Measurements from ENCODE around the gene TRIM29. TPM values are rescaled to one million over a fixed set of nuclear protein-coding genes. Genes with fewer than 3 reads are reported as not detected.

TRIM29 gene
- total and polyA plus RNA-seq, 2 of the 13 experiments (the other 11 are each of a cell fraction or from before 2014, with no cell fraction given), result 0.86 TPM

- TF ChIP-seq PREB (CRISPR knock-in tag; IDR thresholded peaks at IDR 0.05), result no peak
- peak; percentile 52; the same call in 1 of the 2 replicates for TF ChIP-seq ZSCAN25 (CRISPR knock-in tag; IDR thresholded peaks at IDR 0.05)
- 0 out of 2 replicates have a peak, but pooled peaks have one; percentile 38 for TF ChIP-seq ZNF772 (CRISPR knock-in tag; IDR thresholded peaks at IDR 0.05)
- no peak for TF ChIP-seq MLX (CRISPR knock-in tag; IDR thresholded peaks at IDR 0.05)
- peak in 1 of 2 experiments; percentile 59; a peak in 1 of 4 replicates for TF ChIP-seq KLF16 (CRISPR knock-in tag; IDR thresholded peaks at IDR 0.05)
- peak; percentile 48; the same call in 1 of the 2 replicates for TF ChIP-seq GABPB1 (CRISPR knock-in tag; IDR thresholded peaks at IDR 0.05)
- TF ChIP-seq HINFP (CRISPR knock-in tag; IDR thresholded peaks at IDR 0.05; ENCODE audit: low read depth), result peak; percentile 56; the same call in 1 of the 2 replicates
- peak; percentile 76 for TF ChIP-seq ZNF710 (CRISPR knock-in tag; IDR thresholded peaks at IDR 0.05; ENCODE audit: borderline replicate concordance)
- no peak for TF ChIP-seq ZNF646 (CRISPR knock-in tag; IDR thresholded peaks at IDR 0.05)
- TF ChIP-seq ZXDC (CRISPR knock-in tag; IDR thresholded peaks at IDR 0.05), result no peak
- peak; percentile 66; the same call in 1 of the 2 replicates for TF ChIP-seq RXRA (CRISPR knock-in tag; IDR thresholded peaks at IDR 0.05)
- peak; percentile 69; the same call in 1 of the 2 replicates for TF ChIP-seq ZNF331 (CRISPR knock-in tag; IDR thresholded peaks at IDR 0.05)
- TF ChIP-seq ZNF326 (CRISPR knock-in tag; IDR thresholded peaks at IDR 0.05; ENCODE audit: borderline replicate concordance), result no peak
Measured at GRCh38 chr11:120182790-120183491, 45.0 kb upstream of the TRIM29 start (continued).

Measured in HepG2 (cell line).